ENCODE measurements around the gene MEAK7. TPM values are rescaled to one million over a fixed set of nuclear protein-coding genes. Genes with fewer than 3 reads are reported as not detected.

The MEAK7 gene, protein sequence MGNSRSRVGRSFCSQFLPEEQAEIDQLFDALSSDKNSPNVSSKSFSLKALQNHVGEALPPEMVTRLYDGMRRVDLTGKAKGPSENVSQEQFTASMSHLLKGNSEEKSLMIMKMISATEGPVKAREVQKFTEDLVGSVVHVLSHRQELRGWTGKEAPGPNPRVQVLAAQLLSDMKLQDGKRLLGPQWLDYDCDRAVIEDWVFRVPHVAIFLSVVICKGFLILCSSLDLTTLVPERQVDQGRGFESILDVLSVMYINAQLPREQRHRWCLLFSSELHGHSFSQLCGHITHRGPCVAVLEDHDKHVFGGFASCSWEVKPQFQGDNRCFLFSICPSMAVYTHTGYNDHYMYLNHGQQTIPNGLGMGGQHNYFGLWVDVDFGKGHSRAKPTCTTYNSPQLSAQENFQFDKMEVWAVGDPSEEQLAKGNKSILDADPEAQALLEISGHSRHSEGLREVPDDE
- polyA plus RNA-seq (2013, experiment 1 of 2): 8.0 TPM
- polyA plus RNA-seq (2013, experiment 2 of 2): 8.4 TPM

GRCh38 chr16:84504420-84505248 lies at the start of gene MEAK7:
Gene MEAK7, minus strand, starts transcription at chr16:84504659. Its CDS starts 6,573 bp downstream, at chr16:84498086.
- H3K27ac ChIP-seq (replicated peaks; ENCODE audit: low read length): peak within 1 kb of the TSS; percentile 12
- no CpG with 5 or more reads among the region's 45 CpGs for WGBS, 2 donors (ENCODE audit: extremely low coverage in 2 of 2, insufficient read length in 2 of 2, insufficient replicate concordance in 1 of 2)
- peak within 1 kb of the TSS; percentile 21 for H3K23ac ChIP-seq (ENCODE audit: low read depth, low read length, poor library complexity)
- peak within 1 kb of the TSS; percentile 89 for H3K4ac ChIP-seq (ENCODE audit: low read length)
- no peak within 1 kb of the TSS for H4K91ac ChIP-seq (ENCODE audit: low read depth, low read length, poor library complexity)
- peak within 1 kb of the TSS; percentile 98 for H3K14ac ChIP-seq (ENCODE audit: low read length)
- DNase-seq (ENCODE audit: low spot score): peak; percentile 98
- H3K4me1 ChIP-seq (ENCODE audit: control insufficient read depth in 2 of 2, insufficient read depth in 1 of 2, low read depth in 1 of 2, low read length in 2 of 2): peaks cover 13 to 27% of the 10 kb centered on the region in 2 donors
- H3K9me3 ChIP-seq (replicated peaks in 1 of 2; ENCODE audit: control insufficient read depth in 2 of 2, insufficient read depth in 1 of 2, low read depth in 1 of 2, low read length in 2 of 2): no peaks in the 10 kb centered on the region
- peak within 1 kb of the TSS; percentile 58 for H2BK12ac ChIP-seq (ENCODE audit: low read length)
- peak within 1 kb of the TSS; percentile 86 for H4K8ac ChIP-seq (ENCODE audit: low read depth, low read length)
- peak within 1 kb of the TSS; percentile 95 to 98 for H3K4me3 ChIP-seq (ENCODE audit: low read length in 2 of 2)
- peak within 1 kb of the TSS; percentile 99 for H2AK5ac ChIP-seq (ENCODE audit: low read depth, low read length)
- H3K18ac ChIP-seq (ENCODE audit: low read length): peak within 1 kb of the TSS; percentile 99
- peak within 1 kb of the TSS; percentile 94 for H2BK120ac ChIP-seq (ENCODE audit: low read depth, low read length)
- H2BK5ac ChIP-seq (ENCODE audit: low read length): peak within 1 kb of the TSS; percentile 82
- peak within 1 kb of the TSS; percentile 71 for H3K4me2 ChIP-seq (ENCODE audit: insufficient read depth, low read length, poor library complexity, severe bottlenecking)
- H3K27me3 ChIP-seq (ENCODE audit: control insufficient read depth in 3 of 3, insufficient read depth in 3 of 3, low read depth in 1 of 3, low read length in 3 of 3): no peaks in the 10 kb centered on the region
- H3K36me3 ChIP-seq (replicated peaks in 1 of 2; ENCODE audit: control insufficient read depth in 2 of 2, insufficient read depth in 2 of 2, low read length in 2 of 2): peaks cover 5 to 16% of the 10 kb centered on the region in 2 donors
- peak within 1 kb of the TSS; percentile 98 for H3K9ac ChIP-seq (ENCODE audit: low read depth, low read length, poor library complexity)
- H3K79me1 ChIP-seq (ENCODE audit: low read depth, low read length): peaks cover 8% of the 10 kb centered on the region
- H2AFZ ChIP-seq (ENCODE audit: low read length): peak within 1 kb of the TSS; percentile 98
- H2BK15ac ChIP-seq (ENCODE audit: low read length): peak within 1 kb of the TSS; percentile 99

DNA sequence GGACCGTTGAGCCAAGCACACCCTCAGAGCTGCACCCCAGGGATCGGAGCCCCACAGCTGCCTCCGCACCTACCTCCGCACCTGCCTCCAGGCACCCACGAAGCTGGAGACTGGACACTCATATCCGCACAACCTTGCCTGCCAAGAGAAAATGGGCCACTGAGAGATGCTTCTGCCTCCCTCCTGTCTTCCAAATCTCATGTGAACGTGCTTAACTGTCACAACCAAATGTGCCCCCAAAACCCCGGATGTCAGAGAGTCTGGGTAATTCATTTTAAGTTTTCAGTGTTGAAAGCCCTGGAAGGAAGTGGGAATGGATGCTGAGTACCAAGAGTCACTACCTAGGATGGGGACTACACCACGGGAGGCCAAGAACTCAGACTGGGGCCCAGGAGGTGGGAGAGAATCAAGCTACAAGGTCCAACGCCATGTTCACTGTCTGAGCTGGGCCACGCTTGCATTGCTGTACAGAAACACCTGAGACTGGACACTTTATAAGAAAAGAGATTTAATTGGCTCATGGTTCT lies 49.5 kb upstream of the MEAK7 start:
- H3K4me2 ChIP-seq (ENCODE audit: insufficient read depth, low read length, poor library complexity, severe bottlenecking): no peak overlapping the region
- no peak overlapping the region for H4K91ac ChIP-seq (ENCODE audit: low read depth, low read length, poor library complexity)
- peak overlapping the region; percentile 68 for H2BK12ac ChIP-seq (ENCODE audit: low read length)
- no peak overlapping the region for H3K9ac ChIP-seq (ENCODE audit: low read depth, low read length, poor library complexity)
- no peak overlapping the region for H3K23ac ChIP-seq (ENCODE audit: low read depth, low read length, poor library complexity)
- H3K14ac ChIP-seq (ENCODE audit: low read length): no peak overlapping the region
- H3K4me1 ChIP-seq (ENCODE audit: control insufficient read depth in 2 of 2, insufficient read depth in 1 of 2, low read depth in 1 of 2, low read length in 2 of 2): peaks cover 23 to 52% of the 10 kb centered on the region in 2 donors
- no peak overlapping the region for H4K8ac ChIP-seq (ENCODE audit: low read depth, low read length)
- no peak overlapping the region for H2BK5ac ChIP-seq (ENCODE audit: low read length)
- H2BK15ac ChIP-seq (ENCODE audit: low read length): peak overlapping the region; percentile 90
- no peaks in the 10 kb centered on the region for H3K79me1 ChIP-seq (ENCODE audit: low read depth, low read length)
- H2BK120ac ChIP-seq (ENCODE audit: low read depth, low read length): no peak overlapping the region
- no peak overlapping the region for H3K27ac ChIP-seq (replicated peaks; ENCODE audit: low read length)
- H3K4ac ChIP-seq (ENCODE audit: low read length): no peak overlapping the region
- no peak for DNase-seq (ENCODE audit: low spot score)
- no CpG with 5 or more reads among the region's 11 CpGs for WGBS, 2 donors (ENCODE audit: extremely low coverage in 2 of 2, insufficient read length in 2 of 2, insufficient replicate concordance in 1 of 2)
- H2AK5ac ChIP-seq (ENCODE audit: low read depth, low read length): peak overlapping the region; percentile 72
- no peak overlapping the region for H3K4me3 ChIP-seq (ENCODE audit: low read length in 2 of 2)
- H3K9me3 ChIP-seq (replicated peaks in 1 of 2; ENCODE audit: control insufficient read depth in 2 of 2, insufficient read depth in 1 of 2, low read depth in 1 of 2, low read length in 2 of 2): no peaks in the 10 kb centered on the region
- H3K36me3 ChIP-seq (replicated peaks in 1 of 2; ENCODE audit: control insufficient read depth in 2 of 2, insufficient read depth in 2 of 2, low read length in 2 of 2): no peaks in the 10 kb centered on the region
- H3K27me3 ChIP-seq (ENCODE audit: control insufficient read depth in 3 of 3, insufficient read depth in 3 of 3, low read depth in 1 of 3, low read length in 3 of 3): no peaks in the 10 kb centered on the region
- peak overlapping the region; percentile 84 for H3K18ac ChIP-seq (ENCODE audit: low read length)
- H2AFZ ChIP-seq (ENCODE audit: low read length): no peak overlapping the region

- peak overlapping the region; percentile 53 for H2AK5ac ChIP-seq (ENCODE audit: low read depth, low read length)
- no peak overlapping the region for H2BK5ac ChIP-seq (ENCODE audit: low read length)
- no peak overlapping the region for H3K4ac ChIP-seq (ENCODE audit: low read length)
- no peak overlapping the region for H2BK120ac ChIP-seq (ENCODE audit: low read depth, low read length)
- no peak overlapping the region for H4K8ac ChIP-seq (ENCODE audit: low read depth, low read length)
- H3K4me3 ChIP-seq (ENCODE audit: low read length in 2 of 2): no peak overlapping the region
- H3K9me3 ChIP-seq (replicated peaks in 1 of 2; ENCODE audit: control insufficient read depth in 2 of 2, insufficient read depth in 1 of 2, low read depth in 1 of 2, low read length in 2 of 2): no peaks in the 10 kb centered on the region
- H2BK15ac ChIP-seq (ENCODE audit: low read length): peak overlapping the region; percentile 50
- H3K27ac ChIP-seq (replicated peaks; ENCODE audit: low read length): no peak overlapping the region
- H3K9ac ChIP-seq (ENCODE audit: low read depth, low read length, poor library complexity): no peak overlapping the region
- H3K23ac ChIP-seq (ENCODE audit: low read depth, low read length, poor library complexity): no peak overlapping the region
- peak overlapping the region; percentile 75 for H2BK12ac ChIP-seq (ENCODE audit: low read length)
- no peak overlapping the region for H3K4me2 ChIP-seq (ENCODE audit: insufficient read depth, low read length, poor library complexity, severe bottlenecking)
- peak overlapping the region; percentile 77 for H3K18ac ChIP-seq (ENCODE audit: low read length)
- WGBS, 2 donors (ENCODE audit: extremely low coverage in 2 of 2, insufficient read length in 2 of 2, insufficient replicate concordance in 1 of 2): no CpG with 5 or more reads among the region's 4 CpGs
- no peak overlapping the region for H3K14ac ChIP-seq (ENCODE audit: low read length)
- no peak overlapping the region for H2AFZ ChIP-seq (ENCODE audit: low read length)
- no peak overlapping the region for H4K91ac ChIP-seq (ENCODE audit: low read depth, low read length, poor library complexity)
- no peaks in the 10 kb centered on the region for H3K79me1 ChIP-seq (ENCODE audit: low read depth, low read length)
- H3K36me3 ChIP-seq (replicated peaks in 1 of 2; ENCODE audit: control insufficient read depth in 2 of 2, insufficient read depth in 2 of 2, low read length in 2 of 2): no peaks in the 10 kb centered on the region
- no peaks in the 10 kb centered on the region for H3K27me3 ChIP-seq (ENCODE audit: control insufficient read depth in 3 of 3, insufficient read depth in 3 of 3, low read depth in 1 of 3, low read length in 3 of 3)
- peaks cover 28 to 57% of the 10 kb centered on the region in 2 donors for H3K4me1 ChIP-seq (ENCODE audit: control insufficient read depth in 2 of 2, insufficient read depth in 1 of 2, low read depth in 1 of 2, low read length in 2 of 2)
- DNase-seq (ENCODE audit: low spot score): no peak
Measured at GRCh38 chr16:84552135-84552534, 47.7 kb upstream of the MEAK7 start.

All from neuronal stem cell (in vitro differentiated cells).